Endothelial cell of umbilical vein (primary cell): Measurements from ENCODE around the gene METTL8. TPM values are rescaled to one million over a fixed set of nuclear protein-coding genes. Genes with fewer than 3 reads are reported as not detected.
A peak's percentile ranks its signal among the peaks of the same experiment; 100 is the strongest.

Source experiments
- BruUV-seq: library from RNA; stranded (reverse); fragments of 400-500 nt; replicated peaks from 2 replicates; lab custom pipeline; 2021; lab: Mats Ljungman, UMichigan
- CTCF ChIA-PET: fragments of 300-600, 350-600 bp; sonication (Branson Sonifier 250); formaldehyde crosslinking; loops from one replicate; lab custom pipeline; 2021; ENCODE audit warnings: antibody characterized with exemption, inconsistent platforms; lab: Charles Lee
- POLR2A ChIA-PET: fragments of 300-600, 350-600 bp; sonication (Branson Sonifier 250); formaldehyde crosslinking; loops from one replicate; lab custom pipeline; 2021; ENCODE audit warnings: antibody characterized with exemption, inconsistent platforms; lab: Charles Lee
- DNase-seq: peaks from one replicate; pipeline ENCODE4 v3.0.0-alpha.2; 2011; ENCODE audit warnings: low read depth, low spot score
- FAIRE-seq: peaks from 2 replicates; lab custom pipeline; 2011; peaks lifted over from hg19 to GRCh38; lab: Jason Lieb, UNC
- H2AFZ ChIP-seq: 2 replicates; pipeline ENCODE4 v1.6.0; 2012; ENCODE audit warnings: low read depth, low read length, control low read depth, inconsistent platforms
- H3K27ac ChIP-seq: 2 replicates; pipeline ENCODE4 v1.5.1; 2011; ENCODE audit warnings: low read depth, mild to moderate bottlenecking, control low read depth, low read length, moderate library complexity; ENCODE audit not compliant: insufficient read depth
- H3K27me3 ChIP-seq, 2 experiments: 2 replicates each; pipeline versions ENCODE4 v1.6.0 to v1.6.1; 2011; ENCODE audit warnings: low read length in 2 of 2, mixed read lengths in 1 of 2; ENCODE audit not compliant: control insufficient read depth in 2 of 2, insufficient read depth in 2 of 2
- H3K36me3 ChIP-seq, 2 experiments: 2 replicates in 1 of 2; 3 replicates in 1 of 2; pipeline ENCODE4 v1.5.1; 2011; ENCODE audit warnings: low read length in 2 of 2, mild to moderate bottlenecking in 1 of 2, moderate library complexity in 1 of 2; ENCODE audit not compliant: control insufficient read depth in 2 of 2, insufficient read depth in 2 of 2; ENCODE audit errors: extremely low read depth in 1 of 2
- H3K4me1 ChIP-seq: 3 replicates; pipeline ENCODE4 v1.5.1; 2011; ENCODE audit warnings: mild to moderate bottlenecking, low read length; ENCODE audit not compliant: control insufficient read depth, insufficient read depth; ENCODE audit errors: extremely low read depth
- H3K4me2 ChIP-seq: 2 replicates; pipeline ENCODE4 v1.6.1; 2011; ENCODE audit warnings: low read length, control low read depth, mixed read lengths; ENCODE audit not compliant: insufficient read depth
- H3K4me3 ChIP-seq, 3 experiments: fragments of 200-600 bp in 1 of 3; sonication (generic), shearing (Covaris generic) in 1 of 3; replicated peaks in 1 of 3; 2 replicates each; pipeline ENCODE4 v1.5.1; 2011 to 2016; ENCODE audit warnings: control low read depth in 3 of 3, low read length in 3 of 3, mild to moderate bottlenecking in 2 of 3, inconsistent platforms in 1 of 3, low read depth in 1 of 3, moderate library complexity in 1 of 3; ENCODE audit not compliant: insufficient read depth in 1 of 3
- H3K79me2 ChIP-seq: 2 replicates; pipeline ENCODE4 v1.6.0; 2012; ENCODE audit warnings: low read length, inconsistent platforms; ENCODE audit not compliant: control insufficient read depth, insufficient read depth
- H3K9ac ChIP-seq: replicated peaks from 2 replicates; pipeline ENCODE3; 2011; ENCODE audit warnings: low read length, control low read depth; ENCODE audit not compliant: insufficient read depth; ENCODE audit errors: extremely low read depth
- H3K9me1 ChIP-seq: replicated peaks from 3 replicates; pipeline ENCODE4 v1.6.0; 2011; ENCODE audit warnings: mild to moderate bottlenecking, low read length; ENCODE audit not compliant: control insufficient read depth, insufficient read depth; ENCODE audit errors: extremely low read depth
- H3K9me3 ChIP-seq: replicated peaks from 2 replicates; pipeline ENCODE4 v1.5.1; 2012; ENCODE audit warnings: low read length, inconsistent platforms; ENCODE audit not compliant: control insufficient read depth, insufficient read depth
- H4K20me1 ChIP-seq: replicated peaks from 2 replicates; pipeline ENCODE3; 2011; ENCODE audit warnings: mild to moderate bottlenecking, low read length; ENCODE audit not compliant: control insufficient read depth, insufficient read depth; ENCODE audit errors: extremely low read depth
- EZH2 ChIP-seq: IDR thresholded peaks from 2 replicates; pipeline ENCODE4 v1.6.1; 2012; ENCODE audit warnings: borderline replicate concordance, low read depth, mild to moderate bottlenecking, moderate library complexity, low read length, inconsistent platforms; ENCODE audit not compliant: severe bottlenecking
- FOS ChIP-seq: IDR thresholded peaks from 2 replicates; pipeline ENCODE4 v1.6.1; 2011; ENCODE audit warnings: mild to moderate bottlenecking, low read length, moderate library complexity, borderline replicate concordance; ENCODE audit not compliant: insufficient read depth
- GATA2 ChIP-seq: IDR thresholded peaks from 2 replicates; pipeline ENCODE4 v1.7.0; 2011; ENCODE audit warnings: low read depth, mild to moderate bottlenecking, moderate library complexity, mixed read lengths, low read length; ENCODE audit not compliant: insufficient read length, insufficient read depth
- JUN ChIP-seq: IDR thresholded peaks from 2 replicates; pipeline ENCODE4 v1.6.1; 2011; ENCODE audit warnings: borderline replicate concordance, low read depth; ENCODE audit not compliant: insufficient read length, insufficient read depth
- POLR2AphosphoS5 ChIP-seq: IDR thresholded peaks from 2 replicates; pipeline ENCODE4 v1.6.1; 2012; ENCODE audit warnings: low read depth, mild to moderate bottlenecking, control low read depth, low read length, moderate library complexity; ENCODE audit not compliant: insufficient read depth
- dilution Hi-C: fragments of 300-500 bp; cut with MboI; formaldehyde crosslinking; loops from one replicate; pipeline ENCODE4 v1.15.0; 2019; ENCODE audit warnings: low sequenced_read_pairs; ENCODE audit not compliant: extremely low pct_ligation_motif_present
- intact Hi-C: fragments of 100-400 bp; cut with micrococcal nuclease; formaldehyde crosslinking; loops from one replicate; pipeline ENCODE4 v1.10.0; 2022
- polyA plus RNA-seq, 4 experiments: library from polyadenylated mRNA; depleted of rRNA in 3 of 4; stranded (reverse) in 3 of 4; unstranded in 1 of 4; fragments of >200 nt; gene quantifications; 2 replicates each; pipeline versions ENCODE4 v1.2.1 to v1.2.3, GENCODE V29; 2011 to 2012; ENCODE audit warnings: missing spikeins in 1 of 4
- total RNA-seq: library from RNA; stranded (reverse); gene quantifications from 2 replicates; pipeline ENCODE4 v1.2.3, GENCODE V29; 2021
- TF ChIP-seq, protein P1 (sequence below), 2 donors: IDR thresholded peaks; 1 replicate in 1 of 2; 2 replicates in 1 of 2; pipeline ENCODE4 v1.5.1; 2011; ENCODE audit warnings: low read length in 2 of 2, mild to moderate bottlenecking in 2 of 2, moderate library complexity in 2 of 2, control low read depth in 1 of 2, inconsistent platforms in 1 of 2, low read depth in 1 of 2; ENCODE audit not compliant: insufficient read depth in 1 of 2; ENCODE audit errors: extremely low read depth in 1 of 2
- TF ChIP-seq, protein P2 (sequence below): IDR thresholded peaks from 2 replicates; pipeline ENCODE4 v1.6.1; 2011; ENCODE audit not compliant: insufficient read depth, insufficient read length

The METTL8 gene
- total and polyA plus RNA-seq, 2 donors (not counting 3 experiments of a cell fraction or from before 2014, with no cell fraction given), result 7.0 to 20.2 TPM

DNA sequence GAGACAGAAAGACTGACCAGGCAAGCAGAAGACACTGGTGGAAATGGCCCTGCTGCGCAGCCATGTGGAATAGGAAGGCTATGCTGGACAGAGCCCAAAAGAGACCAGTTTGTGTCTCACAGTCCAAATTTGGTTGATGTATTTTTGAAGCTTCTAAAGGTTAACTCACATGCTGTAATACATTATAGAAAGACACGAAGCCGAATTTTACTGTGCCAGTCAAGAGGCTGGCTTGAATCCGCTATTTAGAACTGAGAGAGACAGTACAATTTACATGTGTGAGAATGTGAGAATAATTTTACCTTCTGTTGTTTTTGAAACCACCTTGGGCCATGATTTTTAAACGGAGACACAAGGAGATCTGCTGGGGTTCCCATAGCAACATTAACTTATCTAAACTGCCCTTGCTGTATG, 113.6 kb downstream of the METTL8 start:
- H3K4me1 ChIP-seq, result peaks cover 24% of the 10 kb centered on the region
- BruUV-seq, result no TSS peak
- no peak overlapping the region for H3K4me2 ChIP-seq
- ChIA-PET CTCF (interaction anchor here (1.3 to 1.4 kb wide), 3 partner anchors 11 to 233 kb away, joined by 3 read pairs; no protein-coding TSS in a partner anchor), POLR2A (no interaction called here)
- no peak overlapping the region for H3K27ac ChIP-seq
- no peaks in the 10 kb centered on the region for H3K9me3 ChIP-seq
- no peaks in the 10 kb centered on the region for H3K9me1 ChIP-seq
- H3K9ac ChIP-seq, result no peak overlapping the region
- no peaks in the 10 kb centered on the region for H3K27me3 ChIP-seq
- H3K36me3 ChIP-seq, result no peaks in the 10 kb centered on the region
- H2AFZ ChIP-seq, result no peak overlapping the region
- DNase-seq (no peak), FAIRE-seq (no peak)
- no peaks in the 10 kb centered on the region for H4K20me1 ChIP-seq
- intact Hi-C loops, result no loop called here
- H3K79me2 ChIP-seq, result no peaks in the 10 kb centered on the region
- H3K4me3 ChIP-seq, result no peak overlapping the region
- dilution Hi-C loops, result no loop called here
- TF ChIP-seq, protein P1, sequence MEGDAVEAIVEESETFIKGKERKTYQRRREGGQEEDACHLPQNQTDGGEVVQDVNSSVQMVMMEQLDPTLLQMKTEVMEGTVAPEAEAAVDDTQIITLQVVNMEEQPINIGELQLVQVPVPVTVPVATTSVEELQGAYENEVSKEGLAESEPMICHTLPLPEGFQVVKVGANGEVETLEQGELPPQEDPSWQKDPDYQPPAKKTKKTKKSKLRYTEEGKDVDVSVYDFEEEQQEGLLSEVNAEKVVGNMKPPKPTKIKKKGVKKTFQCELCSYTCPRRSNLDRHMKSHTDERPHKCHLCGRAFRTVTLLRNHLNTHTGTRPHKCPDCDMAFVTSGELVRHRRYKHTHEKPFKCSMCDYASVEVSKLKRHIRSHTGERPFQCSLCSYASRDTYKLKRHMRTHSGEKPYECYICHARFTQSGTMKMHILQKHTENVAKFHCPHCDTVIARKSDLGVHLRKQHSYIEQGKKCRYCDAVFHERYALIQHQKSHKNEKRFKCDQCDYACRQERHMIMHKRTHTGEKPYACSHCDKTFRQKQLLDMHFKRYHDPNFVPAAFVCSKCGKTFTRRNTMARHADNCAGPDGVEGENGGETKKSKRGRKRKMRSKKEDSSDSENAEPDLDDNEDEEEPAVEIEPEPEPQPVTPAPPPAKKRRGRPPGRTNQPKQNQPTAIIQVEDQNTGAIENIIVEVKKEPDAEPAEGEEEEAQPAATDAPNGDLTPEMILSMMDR (IDR thresholded peaks at IDR 0.05; ENCODE audit: extremely low read depth in 1 of 2, insufficient read depth in 1 of 2, low read depth in 1 of 2, low read length in 2 of 2), result no peak
- TF ChIP-seq POLR2AphosphoS5 (no peak), FOS (no peak), EZH2 (no peak)

DNA sequence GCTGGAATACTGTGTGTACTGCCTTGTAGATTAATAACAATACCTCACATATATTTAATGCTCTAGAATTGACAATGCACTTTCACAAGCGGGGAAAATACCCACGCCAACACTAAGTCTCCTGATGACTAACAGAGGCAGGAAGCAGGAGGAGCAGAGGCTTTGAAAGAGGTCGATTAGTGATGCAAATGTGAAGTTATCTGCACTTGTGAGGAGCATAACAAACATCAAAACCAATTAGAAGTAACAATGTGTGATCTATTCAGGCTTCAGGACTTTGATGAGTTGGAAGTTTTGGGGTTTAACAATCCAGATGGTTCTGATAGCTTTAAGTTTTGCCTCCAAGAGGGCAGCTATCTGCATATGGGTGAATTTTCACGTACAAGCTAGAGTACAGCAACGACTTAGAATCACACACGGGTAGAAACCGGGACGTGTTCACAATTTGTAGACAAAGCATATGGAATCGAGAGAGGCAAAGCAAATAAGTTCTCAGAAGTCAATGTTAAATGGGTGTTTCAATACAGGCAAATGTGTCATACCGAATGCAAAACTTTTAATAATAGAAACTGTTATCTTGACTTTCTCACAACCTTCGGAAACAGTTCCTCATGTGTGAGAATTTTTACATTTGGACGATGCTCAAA, 114.5 kb downstream of the METTL8 start:
- no peaks in the 10 kb centered on the region for H3K9me3 ChIP-seq
- no TSS peak for BruUV-seq
- no peaks in the 10 kb centered on the region for H3K27me3 ChIP-seq
- ChIA-PET CTCF (interaction anchor here (1.1 to 2.4 kb wide), 5 partner anchors 12 to 232 kb away, joined by 3 to 9 read pairs (median 4); no protein-coding TSS in a partner anchor), POLR2A (no interaction called here)
- no peaks in the 10 kb centered on the region for H3K36me3 ChIP-seq
- intact Hi-C loops, result no loop called here
- H3K27ac ChIP-seq, result peak overlapping the region; percentile 32
- no peak overlapping the region for H3K9ac ChIP-seq
- H2AFZ ChIP-seq, result peak overlapping the region; percentile 9
- peak; percentile 88 for FAIRE-seq
- DNase-seq, result peak; percentile 86
- H3K9me1 ChIP-seq, result no peaks in the 10 kb centered on the region
- peak overlapping the region; percentile 34 for H3K4me2 ChIP-seq
- no peaks in the 10 kb centered on the region for H3K79me2 ChIP-seq
- peaks cover 24% of the 10 kb centered on the region for H3K4me1 ChIP-seq
- dilution Hi-C loops, result no loop called here
- TF ChIP-seq, protein P1 (IDR thresholded peaks at IDR 0.05; ENCODE audit: extremely low read depth in 1 of 2, insufficient read depth in 1 of 2, low read depth in 1 of 2, low read length in 2 of 2), result no peak
- TF ChIP-seq, protein P2, sequence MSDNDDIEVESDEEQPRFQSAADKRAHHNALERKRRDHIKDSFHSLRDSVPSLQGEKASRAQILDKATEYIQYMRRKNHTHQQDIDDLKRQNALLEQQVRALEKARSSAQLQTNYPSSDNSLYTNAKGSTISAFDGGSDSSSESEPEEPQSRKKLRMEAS, result no peak
- peak; percentile 34 for TF ChIP-seq JUN
- no peak for TF ChIP-seq GATA2
- peak; percentile 41 for TF ChIP-seq FOS
- no peak overlapping the region for H3K4me3 ChIP-seq
- no peaks in the 10 kb centered on the region for H4K20me1 ChIP-seq
